ENCODE measurements around the gene PRKN.

- TF ChIP-seq, protein P1, sequence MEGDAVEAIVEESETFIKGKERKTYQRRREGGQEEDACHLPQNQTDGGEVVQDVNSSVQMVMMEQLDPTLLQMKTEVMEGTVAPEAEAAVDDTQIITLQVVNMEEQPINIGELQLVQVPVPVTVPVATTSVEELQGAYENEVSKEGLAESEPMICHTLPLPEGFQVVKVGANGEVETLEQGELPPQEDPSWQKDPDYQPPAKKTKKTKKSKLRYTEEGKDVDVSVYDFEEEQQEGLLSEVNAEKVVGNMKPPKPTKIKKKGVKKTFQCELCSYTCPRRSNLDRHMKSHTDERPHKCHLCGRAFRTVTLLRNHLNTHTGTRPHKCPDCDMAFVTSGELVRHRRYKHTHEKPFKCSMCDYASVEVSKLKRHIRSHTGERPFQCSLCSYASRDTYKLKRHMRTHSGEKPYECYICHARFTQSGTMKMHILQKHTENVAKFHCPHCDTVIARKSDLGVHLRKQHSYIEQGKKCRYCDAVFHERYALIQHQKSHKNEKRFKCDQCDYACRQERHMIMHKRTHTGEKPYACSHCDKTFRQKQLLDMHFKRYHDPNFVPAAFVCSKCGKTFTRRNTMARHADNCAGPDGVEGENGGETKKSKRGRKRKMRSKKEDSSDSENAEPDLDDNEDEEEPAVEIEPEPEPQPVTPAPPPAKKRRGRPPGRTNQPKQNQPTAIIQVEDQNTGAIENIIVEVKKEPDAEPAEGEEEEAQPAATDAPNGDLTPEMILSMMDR (IDR thresholded peaks at IDR 0.05; ENCODE audit: poor library complexity), result no peak
- no peak for TF ChIP-seq EZH2phosphoT487 (IDR thresholded peaks at IDR 0.05; ENCODE audit: low read depth, severe bottlenecking, unreplicated experiment)
Observed at GRCh38 chr6:162621246-162621645, 106.3 kb downstream of the PRKN start.
